HepG2 (cell line): ENCODE data around the gene GHRH. TPM values are rescaled to one million over a fixed set of nuclear protein-coding genes. Genes with fewer than 3 reads are reported as not detected.

Experiments used
- ATAC-seq: fragments of 200-7000 bp; cut with Tn5 transposase; 3 replicates; pipeline ENCODE4 v1.9.1; 2020; ENCODE audit warnings: mild to moderate bottlenecking, moderate library complexity
- BruUV-seq: library from RNA; stranded (reverse); fragments of 400-500 nt; replicated peaks from 2 replicates; lab custom pipeline; 2021; lab: Mats Ljungman, UMichigan
- CTCF ChIA-PET: fragments of 300-600 bp; formaldehyde crosslinking; extraction: SDS; loops from one replicate; lab custom pipeline; 2021; ENCODE audit warnings: low total read pairs, inconsistent platforms, low intra/inter-chr PET ratio; lab: Yijun Ruan, JAX
- POLR2A ChIA-PET: fragments of 350-600 bp; sonication (Branson Sonifier 250); formaldehyde crosslinking; loops from one replicate; lab custom pipeline; 2020; ENCODE audit warnings: antibody characterized with exemption, inconsistent platforms; lab: Yijun Ruan, JAX
- DNase-seq: peaks from one replicate; pipeline ENCODE4 v3.0.0-alpha.2; 2015; ENCODE audit warnings: low spot score
- FAIRE-seq: peaks from 3 replicates; lab custom pipeline; 2011; peaks lifted over from hg19 to GRCh38; lab: Jason Lieb, UNC
- H2AFZ ChIP-seq: one replicate; pipeline ENCODE4 v1.6.1; 2011; ENCODE audit warnings: low read length, inconsistent platforms
- H3K27ac ChIP-seq: fragments of 300-600 bp; 3 replicates; pipeline ENCODE4 v1.8.0; 2011; ENCODE audit warnings: mixed run types, mild to moderate bottlenecking, mixed read lengths, low read length, inconsistent platforms; ENCODE audit not compliant: insufficient read depth; ENCODE audit errors: extremely low read length
- H3K27me3 ChIP-seq, 2 experiments: fragments of 200-600 bp in 1 of 2; 2 replicates in 1 of 2; 3 replicates in 1 of 2; pipeline versions ENCODE4 v1.6.0 to v1.8.0; 2011; ENCODE audit warnings: low read length in 2 of 2, mild to moderate bottlenecking in 2 of 2, moderate library complexity in 2 of 2, inconsistent platforms in 1 of 2; ENCODE audit not compliant: insufficient read depth in 2 of 2, control insufficient read depth in 1 of 2
- H3K36me3 ChIP-seq, 2 experiments: fragments of 200-600 bp in 1 of 2; replicated peaks in 1 of 2; 2 replicates in 1 of 2; 3 replicates in 1 of 2; pipeline versions ENCODE4 v1.5.1 to v1.8.0; 2011; ENCODE audit warnings: low read length in 2 of 2, inconsistent platforms in 1 of 2; ENCODE audit not compliant: insufficient read depth in 2 of 2, control insufficient read depth in 1 of 2
- H3K4me1 ChIP-seq: 2 replicates; pipeline ENCODE4 v1.5.1; 2012; ENCODE audit warnings: low read length, inconsistent platforms; ENCODE audit not compliant: insufficient read depth
- H3K4me2 ChIP-seq: 2 replicates; pipeline ENCODE4 v1.6.0; 2011; ENCODE audit warnings: low read depth, low read length, inconsistent platforms
- H3K4me3 ChIP-seq, 3 experiments: fragments of 200-600 bp in 1 of 3; sonication (generic), shearing (Covaris generic) in 1 of 3; replicated peaks in 1 of 3; 2 replicates each; pipeline ENCODE4 v1.5.1; 2011 to 2016; ENCODE audit warnings: low read length in 3 of 3, inconsistent platforms in 2 of 3, low read depth in 2 of 3, mild to moderate bottlenecking in 2 of 3, control low read depth in 1 of 3, mixed read lengths in 1 of 3; ENCODE audit not compliant: insufficient read depth in 1 of 3
- H3K79me2 ChIP-seq: one replicate; pipeline ENCODE4 v1.6.1; 2011; ENCODE audit warnings: low read length, inconsistent platforms; ENCODE audit not compliant: insufficient read depth
- H3K9ac ChIP-seq: 2 replicates; pipeline ENCODE4 v1.6.0; 2011; ENCODE audit warnings: mild to moderate bottlenecking, low read depth, low read length, inconsistent platforms; ENCODE audit not compliant: insufficient read depth
- H3K9me3 ChIP-seq: 2 replicates; pipeline ENCODE4 v1.5.1; 2012; ENCODE audit warnings: mild to moderate bottlenecking, low read length
- H4K20me1 ChIP-seq: 2 replicates; pipeline ENCODE4 v1.6.0; 2011; ENCODE audit warnings: inconsistent platforms, mild to moderate bottlenecking, low read length, moderate library complexity; ENCODE audit not compliant: insufficient read depth
- ATF7 ChIP-seq, 2 experiments: fragments of 450-650 bp in 1 of 2; sonication (generic) in 1 of 2; formaldehyde crosslinking in 1 of 2; IDR thresholded peaks; 2 replicates each; pipeline versions ENCODE4 v1.4.0 to v1.6.1; 2016 to 2020; ENCODE audit warnings: antibody characterized with exemption in 1 of 2, mild to moderate bottlenecking in 1 of 2, missing genetic modification reagents in 1 of 2
- EHMT2 ChIP-seq: fragments of 200-600 bp; sonication (generic); IDR thresholded peaks from 2 replicates; pipeline ENCODE4 v1.7.0; 2017; ENCODE audit warnings: antibody characterized with exemption, low read depth, low read length, borderline replicate concordance
- ETS1 ChIP-seq: sonication (generic); formaldehyde crosslinking; IDR thresholded peaks from 2 replicates; pipeline ENCODE4 v1.4.0; 2020; ENCODE audit warnings: missing genetic modification reagents
- HDAC6 ChIP-seq: fragments of 200-600 bp; sonication (generic); IDR thresholded peaks from 2 replicates; pipeline ENCODE4 v1.7.0; 2017; ENCODE audit warnings: mild to moderate bottlenecking, antibody characterized with exemption, low read length, low read depth
- MEIS2 ChIP-seq: sonication (generic); formaldehyde crosslinking; IDR thresholded peaks from 2 replicates; pipeline ENCODE4 v1.9.0; 2021; ENCODE audit warnings: mild to moderate bottlenecking, missing genetic modification reagents
- NR2F6 ChIP-seq, 2 experiments: IDR thresholded peaks; 2 replicates each; pipeline ENCODE4 v1.6.1; 2016; ENCODE audit warnings: antibody characterized with exemption in 1 of 2, mild to moderate bottlenecking in 1 of 2
- PRDM4 ChIP-seq: sonication (generic); formaldehyde crosslinking; IDR thresholded peaks from 2 replicates; pipeline ENCODE4 v1.9.0; 2021; ENCODE audit warnings: missing genetic modification reagents, borderline replicate concordance
- ZC3H4 ChIP-seq: sonication (generic); formaldehyde crosslinking; IDR thresholded peaks from 2 replicates; pipeline ENCODE4 v1.4.0; 2020; ENCODE audit warnings: missing genetic modification reagents, borderline replicate concordance
- ZFAT ChIP-seq: sonication (generic); formaldehyde crosslinking; conservative IDR thresholded peaks from 2 replicates; pipeline ENCODE4 v1.8.1; 2023; ENCODE audit warnings: missing genetic modification reagents, inconsistent platforms
- ZFP1 ChIP-seq: IDR thresholded peaks from 2 replicates; pipeline ENCODE4 v1.6.1; 2016
- ZNF20 ChIP-seq: sonication (generic); formaldehyde crosslinking; IDR thresholded peaks from 2 replicates; pipeline ENCODE4 v1.4.0; 2020; ENCODE audit warnings: mild to moderate bottlenecking, moderate library complexity, missing genetic modification reagents
- ZNF510 ChIP-seq: sonication (generic); formaldehyde crosslinking; IDR thresholded peaks from 2 replicates; pipeline ENCODE4 v1.4.0; 2020; ENCODE audit warnings: low read depth, mild to moderate bottlenecking, missing genetic modification reagents
- ZNF549 ChIP-seq: sonication (generic); formaldehyde crosslinking; IDR thresholded peaks from 2 replicates; pipeline ENCODE4 v1.5.0; 2020; ENCODE audit warnings: missing genetic modification reagents
- ZNF724P ChIP-seq: sonication (generic); formaldehyde crosslinking; IDR thresholded peaks from 2 replicates; pipeline ENCODE4 v1.8.0; 2022; ENCODE audit warnings: missing genetic modification reagents, borderline replicate concordance
- whole genome bisulfite sequencing: methylation state at CpG from one replicate; pipeline ENCODE4 v1.1.6; 2017; ENCODE audit warnings: low lambda C conversion rate; 5-methylcytosine and 5-hydroxymethylcytosine counted together
- in situ Hi-C: cut with HindIII; loops from 2 replicates; pipeline ENCODE4 v1.10.0; 2017; ENCODE audit warnings: low pct_unique_long_range_greater_than_20kb; ENCODE audit not compliant: extremely low pct_ligation_motif_present
- intact Hi-C: fragments of 100-400 bp; cut with micrococcal nuclease; formaldehyde crosslinking; loops from one replicate; pipeline ENCODE4 v1.10.0; 2022; ENCODE audit not compliant: unreplicated experiment
- polyA plus RNA-seq, 8 experiments: library from polyadenylated mRNA; depleted of rRNA in 3 of 8; stranded (reverse) in 7 of 8; unstranded in 1 of 8; fragments of >200 nt; fragmentation: Illumina TruSeq in 4 of 8; extraction: Trizol in 4 of 8; gene quantifications; 2 replicates each; pipeline versions ENCODE4 v1.2.1 to v1.2.3, GENCODE V29; 2011 to 2016; ENCODE audit warnings: low read depth in 4 of 8, missing spikeins in 1 of 8, mixed read lengths in 1 of 8; ENCODE audit not compliant: insufficient read depth in 1 of 8
- total RNA-seq, 5 experiments: library from RNA; depleted of rRNA; stranded (reverse); fragments of >200 nt; fragmentation: Illumina TruSeq; extraction: Trizol; gene quantifications; 2 replicates each; pipeline ENCODE4 v1.2.3, GENCODE V29; 2016; ENCODE audit warnings: low read depth in 1 of 5
- TF ChIP-seq, protein P1 (sequence below): IDR thresholded peaks from 2 replicates; pipeline ENCODE4 v1.6.1; 2012; ENCODE audit warnings: inconsistent platforms
- TF ChIP-seq, protein P2 (sequence below): sonication (generic); formaldehyde crosslinking; IDR thresholded peaks from 2 replicates; pipeline ENCODE4 v1.5.0; 2020; ENCODE audit warnings: mild to moderate bottlenecking, missing genetic modification reagents, borderline replicate concordance

The GHRH gene
- total and polyA plus RNA-seq, 2 of the 13 experiments (the other 11 are each of a cell fraction or from before 2014, with no cell fraction given): not detected

DNA sequence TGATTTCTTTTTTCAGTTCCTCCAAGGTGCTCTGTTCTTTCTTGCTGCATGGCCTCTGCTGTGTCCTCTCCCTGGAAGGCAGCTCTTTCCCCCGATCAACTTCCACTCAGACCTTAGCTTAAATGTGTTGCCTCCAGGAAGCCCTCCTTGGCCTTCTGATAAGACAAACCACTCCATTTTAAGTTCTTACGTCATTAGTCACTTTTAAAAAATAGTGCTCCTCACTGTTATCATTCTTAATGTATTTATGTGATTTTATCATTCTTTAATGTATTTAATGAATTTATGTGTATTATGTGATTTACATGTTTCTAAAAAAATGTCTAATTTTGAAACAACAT lies 15.6 kb upstream of the GHRH start (continued):
- TF ChIP-seq ATF7 (IDR thresholded peaks at IDR 0.05): peak; percentile 47; the same call in 1 of the 2 replicates
- no peak for TF ChIP-seq ATF7 (CRISPR knock-in tag; IDR thresholded peaks at IDR 0.05)
- TF ChIP-seq ZNF724P (CRISPR knock-in tag): 0 out of 2 replicates have a peak, but pooled peaks have one; percentile 8

DNA sequence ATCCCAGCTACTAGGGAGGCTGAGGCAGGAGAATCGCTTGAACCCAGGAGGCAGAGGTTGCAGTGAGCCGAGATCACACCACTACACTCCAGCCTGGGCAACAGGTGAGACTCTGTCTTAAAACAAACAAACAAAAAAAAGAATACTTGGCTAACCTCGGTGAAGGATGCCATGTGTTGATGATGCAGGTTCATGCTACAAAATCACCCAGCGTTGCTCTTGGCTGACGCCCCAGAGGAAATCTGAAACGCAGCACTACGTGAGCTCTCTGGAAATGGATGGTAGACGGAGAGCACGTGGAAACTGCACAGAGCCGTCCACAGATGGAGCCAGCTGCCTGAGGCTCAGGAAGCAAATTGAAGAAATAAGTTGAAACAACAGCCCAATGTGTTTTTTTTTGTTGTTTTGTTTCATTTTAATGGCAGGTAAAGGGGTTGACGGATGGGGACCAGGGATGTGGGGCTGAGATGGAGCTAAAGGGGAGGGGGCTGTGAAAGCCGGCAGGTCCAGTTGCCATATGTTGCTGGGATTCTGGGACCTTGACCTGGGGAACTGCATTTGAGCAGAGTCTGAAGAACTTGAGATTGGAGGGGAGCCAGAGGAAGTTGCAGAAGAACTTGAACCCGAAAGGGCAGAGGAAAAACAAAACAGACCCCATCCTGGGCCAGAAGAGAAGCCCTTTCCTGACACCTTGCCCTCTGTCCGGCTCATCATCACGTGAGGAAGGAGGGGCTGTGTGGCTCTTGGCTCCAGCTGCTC lies 15.1 kb upstream of the GHRH start:
- intact Hi-C loops: no loop called here
- H3K27me3 ChIP-seq: no peaks in the 10 kb centered on the region; a peak in 2 of 5 replicates
- FAIRE-seq: peak; percentile 91
- peak; percentile 49 for DNase-seq
- no peaks in the 10 kb centered on the region for H3K79me2 ChIP-seq
- no peaks in the 10 kb centered on the region for H4K20me1 ChIP-seq
- peaks cover 65% of the 10 kb centered on the region for H3K4me1 ChIP-seq
- peak overlapping the region; percentile 24; the same call in 1 of the 2 replicates for H3K9ac ChIP-seq
- POLR2A ChIA-PET: interaction anchor here (1.2 to 2.2 kb wide), 5 partner anchors 9 to 252 kb away, joined by 3 to 15 read pairs (median 3); partner anchors contain the start of gene MANBAL
- in situ Hi-C loops: no loop called here
- H3K36me3 ChIP-seq: no peaks in the 10 kb centered on the region
- H3K9me3 ChIP-seq: no peaks in the 10 kb centered on the region
- BruUV-seq: no TSS peak
- no peak overlapping the region for H3K27ac ChIP-seq
- peak; percentile 76 for ATAC-seq
- peak overlapping the region in 1 of 3 experiments; percentile 43; a peak in 2 of 6 replicates for H3K4me3 ChIP-seq
- CTCF ChIA-PET: no interaction called here
- no peak overlapping the region for H2AFZ ChIP-seq
- WGBS: 11% methylated on average over 15 of the region's 15 CpGs
- H3K4me2 ChIP-seq: peak overlapping the region; percentile 75
- TF ChIP-seq EHMT2 (no peak), ZC3H4 (CRISPR knock-in tag) (no peak), ZNF510 (CRISPR knock-in tag) (no peak), PRDM4 (no peak), MEIS2 (CRISPR knock-in tag) (no peak), NR2F6 (IDR thresholded peaks at IDR 0.05) (no peak), NR2F6 (CRISPR knock-in tag; IDR thresholded peaks at IDR 0.05) (0 out of 2 replicates have a peak, but pooled peaks have one; percentile 35), ZFP1 (no peak), ZFAT (CRISPR knock-in tag) (no peak), ETS1 (CRISPR knock-in tag) (no peak), ZNF20 (CRISPR knock-in tag) (no peak), HDAC6 (no peak), ZNF549 (no peak)
- TF ChIP-seq, protein P1, sequence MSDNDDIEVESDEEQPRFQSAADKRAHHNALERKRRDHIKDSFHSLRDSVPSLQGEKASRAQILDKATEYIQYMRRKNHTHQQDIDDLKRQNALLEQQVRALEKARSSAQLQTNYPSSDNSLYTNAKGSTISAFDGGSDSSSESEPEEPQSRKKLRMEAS: peak; percentile 90
- TF ChIP-seq, protein P2, sequence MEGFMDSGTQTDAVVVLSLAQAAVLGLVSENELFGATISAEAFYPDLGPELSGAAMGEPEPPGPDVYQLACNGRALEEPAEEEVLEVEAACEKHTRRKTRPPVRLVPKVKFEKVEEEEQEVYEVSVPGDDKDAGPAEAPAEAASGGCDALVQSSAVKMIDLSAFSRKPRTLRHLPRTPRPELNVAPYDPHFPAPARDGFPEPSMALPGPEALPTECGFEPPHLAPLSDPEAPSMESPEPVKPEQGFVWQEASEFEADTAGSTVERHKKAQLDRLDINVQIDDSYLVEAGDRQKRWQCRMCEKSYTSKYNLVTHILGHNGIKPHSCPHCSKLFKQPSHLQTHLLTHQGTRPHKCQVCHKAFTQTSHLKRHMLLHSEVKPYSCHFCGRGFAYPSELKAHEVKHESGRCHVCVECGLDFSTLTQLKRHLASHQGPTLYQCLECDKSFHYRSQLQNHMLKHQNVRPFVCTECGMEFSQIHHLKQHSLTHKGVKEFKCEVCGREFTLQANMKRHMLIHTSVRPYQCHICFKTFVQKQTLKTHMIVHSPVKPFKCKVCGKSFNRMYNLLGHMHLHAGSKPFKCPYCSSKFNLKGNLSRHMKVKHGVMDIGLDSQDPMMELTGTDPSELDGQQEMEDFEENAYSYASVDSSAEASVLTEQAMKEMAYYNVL (CRISPR knock-in tag): no peak
